ENCODE data around the gene CFI. TPM values are rescaled to one million over a fixed set of nuclear protein-coding genes. Genes with fewer than 3 reads are reported as not detected.

CFI gene
- total RNA-seq, 1 experiment from 2014 or later = 0.33 TPM

- H3K36me3 ChIP-seq (ENCODE audit: control insufficient read depth, insufficient read depth, low read length) = no peaks in the 10 kb centered on the region
- H3K4me3 ChIP-seq (ENCODE audit: low read depth in 2 of 2, low read length in 2 of 2) = no peak overlapping the region
- ATAC-seq = no peak
- TF ChIP-seq CTCF (IDR thresholded peaks at IDR 0.05) (no peak), TCF7L2 (IDR thresholded peaks at IDR 0.05; ENCODE audit: low read depth, low read length) (no peak), POLR2AphosphoS5 (IDR thresholded peaks at IDR 0.05; ENCODE audit: low read depth, low read length) (no peak), SIN3A (IDR thresholded peaks at IDR 0.05; ENCODE audit: borderline replicate concordance, insufficient read depth, low read depth, low read length) (no peak), REST (IDR thresholded peaks at IDR 0.05; ENCODE audit: insufficient read depth in 1 of 2, low read depth in 2 of 2, low read length in 1 of 2) (no peak)
- no peaks in the 10 kb centered on the region for H3K27me3 ChIP-seq (ENCODE audit: control insufficient read depth, insufficient read depth, low read length)
- H3K4me1 ChIP-seq (ENCODE audit: control insufficient read depth, insufficient read depth, low read length) = no peaks in the 10 kb centered on the region
- no peak for DNase-seq (ENCODE audit: low read depth, low spot score)
- BruUV-seq (replicated peaks) = no TSS peak
- CTCF ChIA-PET = no interaction called here
- no peaks in the 10 kb centered on the region for H3K9me3 ChIP-seq (ENCODE audit: control insufficient read depth, insufficient read depth, low read depth, low read length)
- H3K27ac ChIP-seq (ENCODE audit: low read length) = no peak overlapping the region
- in situ Hi-C loops (cut with HindIII; ENCODE audit: low pct_unique_long_range_greater_than_20kb, low sequenced_read_pairs) = no loop called here
- POLR2A ChIA-PET = no interaction called here
- intact Hi-C loops (cut with micrococcal nuclease; ENCODE audit: unreplicated experiment) = no loop called here
Observed at GRCh38 chr4:109787807-109788206, 14.0 kb downstream of the CFI start.

GRCh38 chr4:109786846-109787245, 15.0 kb downstream of the CFI start:
- in situ Hi-C loops (cut with HindIII; ENCODE audit: low pct_unique_long_range_greater_than_20kb, low sequenced_read_pairs) = no loop called here
- CTCF ChIA-PET = no interaction called here
- no peaks in the 10 kb centered on the region for H3K4me1 ChIP-seq (ENCODE audit: control insufficient read depth, insufficient read depth, low read length)

More at GRCh38 chr4:109786846-109787245, 15.0 kb downstream of the CFI start:
- TF ChIP-seq CTCF (IDR thresholded peaks at IDR 0.05) (no peak), REST (IDR thresholded peaks at IDR 0.05; ENCODE audit: insufficient read depth in 1 of 2, low read depth in 2 of 2, low read length in 1 of 2) (no peak), TCF7L2 (IDR thresholded peaks at IDR 0.05; ENCODE audit: low read depth, low read length) (no peak), POLR2AphosphoS5 (IDR thresholded peaks at IDR 0.05; ENCODE audit: low read depth, low read length) (no peak), SIN3A (IDR thresholded peaks at IDR 0.05; ENCODE audit: borderline replicate concordance, insufficient read depth, low read depth, low read length) (no peak)
- Histone ChIP-seq H3K27me3 (ENCODE audit: control insufficient read depth, insufficient read depth, low read length) (no peaks in the 10 kb centered on the region), H3K9me3 (ENCODE audit: control insufficient read depth, insufficient read depth, low read depth, low read length) (no peaks in the 10 kb centered on the region), H3K4me3 (ENCODE audit: low read depth in 2 of 2, low read length in 2 of 2) (no peak overlapping the region), H3K27ac (ENCODE audit: low read length) (no peak overlapping the region), H3K36me3 (ENCODE audit: control insufficient read depth, insufficient read depth, low read length) (no peaks in the 10 kb centered on the region)
- ATAC-seq (no peak), DNase-seq (ENCODE audit: low read depth, low spot score) (no peak)
- POLR2A ChIA-PET = no interaction called here
- no TSS peak for BruUV-seq (replicated peaks)
- intact Hi-C loops (cut with micrococcal nuclease; ENCODE audit: unreplicated experiment) = no loop called here
